K562 (cell line): ENCODE data around the gene GMPR. TPM values are rescaled to one million over a fixed set of nuclear protein-coding genes. Genes with fewer than 3 reads are reported as not detected.
A peak's percentile ranks its signal among the peaks of the same experiment; 100 is the strongest.

Source experiments
- ADNP ChIP-seq: fragments of 200-800 bp; sonication (Bioruptor generic); IDR thresholded peaks from 2 replicates; pipeline ENCODE4 v1.6.1; 2016; ENCODE audit warnings: missing genetic modification characterization, missing compliant biosample characterization
- BCL6 ChIP-seq: fragments of 250-450 bp; sonication (Bioruptor Pico); IDR thresholded peaks from 2 replicates; pipeline ENCODE4 v1.4.0; 2020
- BCOR ChIP-seq: fragments of 450-650 bp; IDR thresholded peaks from 2 replicates; pipeline ENCODE4 v1.6.1; 2016
- KDM5B ChIP-seq: fragments of 200-600 bp; sonication (generic); IDR thresholded peaks from 2 replicates; pipeline ENCODE4 v1.6.1; 2012; ENCODE audit warnings: low read depth, mild to moderate bottlenecking, moderate library complexity, low read length, control low read depth, inconsistent platforms; ENCODE audit not compliant: insufficient replicate concordance
- MCM3 ChIP-seq: fragments of 450-650 bp; IDR thresholded peaks from 2 replicates; pipeline ENCODE4 v1.6.1; 2016
- MEIS2 ChIP-seq: fragments of 450-650 bp; IDR thresholded peaks from 2 replicates; pipeline ENCODE4 v1.6.1; 2014; ENCODE audit warnings: mild to moderate bottlenecking; ENCODE audit not compliant: partially characterized antibody
- PTRF ChIP-seq: fragments of 450-650 bp; IDR thresholded peaks from 2 replicates; pipeline ENCODE4 v1.6.1; 2016; ENCODE audit warnings: mild to moderate bottlenecking, missing genetic modification characterization, missing compliant biosample characterization
- RBM39 ChIP-seq: fragments of 200-400 bp; formaldehyde crosslinking; optimal IDR thresholded peaks from 2 replicates; pipeline ENCODE3; 2018; ENCODE audit warnings: low read depth, low read length
- SMARCA4 ChIP-seq: fragments of 450-650 bp; IDR thresholded peaks from 2 replicates; pipeline ENCODE4 v1.6.1; 2016
- SMARCB1 ChIP-seq: IDR thresholded peaks from 2 replicates; pipeline ENCODE4 v1.6.1; 2011; ENCODE audit warnings: improper control_type of control experiment, low read depth; ENCODE audit not compliant: insufficient read length
- SP2 ChIP-seq: IDR thresholded peaks from 2 replicates; pipeline ENCODE4 v1.6.1; 2011; ENCODE audit warnings: mild to moderate bottlenecking, low read depth, low read length, moderate library complexity; ENCODE audit not compliant: poor library complexity, severe bottlenecking; ENCODE audit errors: extremely low read depth
- ZC3H11A ChIP-seq: IDR thresholded peaks from 2 replicates; pipeline ENCODE4 v1.6.1; 2012; ENCODE audit warnings: low read depth, low read length, improper control_type of control experiment
- ZNF165 ChIP-seq: fragments of 250-450 bp; sonication (Bioruptor Pico); IDR thresholded peaks from 2 replicates; pipeline ENCODE4 v1.4.0; 2020; ENCODE audit warnings: borderline replicate concordance
- ZNF445 ChIP-seq: fragments of 250-450 bp; sonication (Bioruptor Pico); IDR thresholded peaks from 2 replicates; pipeline ENCODE4 v1.4.0; 2020; ENCODE audit warnings: low read depth, mild to moderate bottlenecking, moderate library complexity
- polyA plus RNA-seq, 8 experiments: library from polyadenylated mRNA; depleted of rRNA in 4 of 8; stranded (reverse) in 5 of 8; unstranded in 3 of 8; fragments of >200 nt; fragmentation: Nextera tagmentation in 2 of 8; fragmentation: Illumina TruSeq in 1 of 8; extraction: Ambion mirVana in 2 of 8; extraction: Trizol in 1 of 8; gene quantifications; 2 replicates each; pipeline versions ENCODE4 v1.2.1 to v1.2.3, GENCODE V29; 2011 to 2014; ENCODE audit warnings: inconsistent platforms in 1 of 8, missing spikeins in 1 of 8
- total RNA-seq, 7 experiments: library from RNA; depleted of rRNA in 6 of 7; stranded (reverse); fragments of >200 nt in 6 of 7; fragmentation: Illumina TruSeq in 2 of 7; extraction: Trizol in 2 of 7; gene quantifications; 2 replicates each; pipeline versions ENCODE4 v1.2.1 to v1.2.3, GENCODE V29; 2011 to 2021; ENCODE audit warnings: low replicate concordance in 1 of 7
- TF ChIP-seq, protein P1 (sequence below): sonication (generic); formaldehyde crosslinking; IDR thresholded peaks from 2 replicates; pipeline ENCODE4 v1.8.1; 2023; ENCODE audit warnings: mild to moderate bottlenecking, missing genetic modification reagents
- TF ChIP-seq, protein P2 (sequence below), 3 experiments: fragments of 200-800 bp in 1 of 3; fragments of 250-450 bp in 1 of 3; fragments of 450-650 bp in 1 of 3; sonication (Bioruptor Pico) in 1 of 3; sonication (Bioruptor generic) in 1 of 3; formaldehyde crosslinking in 1 of 3; IDR thresholded peaks; 2 replicates each; pipeline versions ENCODE4 v1.6.1 to v1.8.0; 2016 to 2022; ENCODE audit warnings: mild to moderate bottlenecking in 2 of 3, missing genetic modification characterization in 2 of 3, missing compliant biosample characterization in 1 of 3, moderate library complexity in 1 of 3
- TF ChIP-seq, protein P3 (sequence below): fragments of 250-450 bp; sonication (Bioruptor Pico); IDR thresholded peaks from 2 replicates; pipeline ENCODE4 v1.8.0; 2022; ENCODE audit warnings: inconsistent platforms
- TF ChIP-seq, protein P4 (sequence below): sonication (generic); formaldehyde crosslinking; IDR thresholded peaks from 2 replicates; pipeline ENCODE4 v1.8.1; 2023; ENCODE audit warnings: mild to moderate bottlenecking, missing genetic modification reagents, moderate library complexity
- TF ChIP-seq, protein P5 (sequence below): fragments of 450-650 bp; conservative IDR thresholded peaks from 2 replicates; pipeline ENCODE4 v1.6.1; 2016; ENCODE audit warnings: missing genetic modification characterization, low read depth, mild to moderate bottlenecking, control low read depth, missing compliant biosample characterization

GMPR gene
- total and polyA plus RNA-seq, 9 of the 15 experiments (the other 6 are each of a cell fraction or from before 2014, with no cell fraction given): 34.6 to 83.7 (median 49.8) TPM

DNA sequence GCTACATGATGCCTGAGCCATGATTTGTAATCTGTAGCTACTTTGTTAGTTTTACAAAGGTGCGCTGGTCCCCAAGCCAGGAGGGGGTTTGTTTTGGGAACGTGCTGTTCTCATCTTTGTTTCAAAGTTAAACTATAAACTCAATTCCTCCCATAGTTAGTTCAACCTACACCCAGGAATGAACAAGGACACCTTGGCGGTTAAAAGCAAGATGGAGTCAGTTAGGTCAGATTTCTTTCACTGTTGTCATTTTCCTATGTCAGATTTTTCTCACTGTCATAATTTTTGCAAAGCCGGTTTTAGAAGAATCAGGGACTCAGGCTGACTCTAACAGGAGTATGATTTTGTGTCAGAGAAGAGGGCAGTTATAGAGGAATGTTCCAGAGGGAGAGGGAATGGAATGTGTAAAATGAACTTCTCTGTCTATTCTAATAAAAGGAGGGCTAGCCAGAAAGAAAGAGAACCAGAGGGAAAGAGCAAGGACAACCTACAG is 2.3 kb upstream of the GMPR start (continued):
- TF ChIP-seq, protein P1, sequence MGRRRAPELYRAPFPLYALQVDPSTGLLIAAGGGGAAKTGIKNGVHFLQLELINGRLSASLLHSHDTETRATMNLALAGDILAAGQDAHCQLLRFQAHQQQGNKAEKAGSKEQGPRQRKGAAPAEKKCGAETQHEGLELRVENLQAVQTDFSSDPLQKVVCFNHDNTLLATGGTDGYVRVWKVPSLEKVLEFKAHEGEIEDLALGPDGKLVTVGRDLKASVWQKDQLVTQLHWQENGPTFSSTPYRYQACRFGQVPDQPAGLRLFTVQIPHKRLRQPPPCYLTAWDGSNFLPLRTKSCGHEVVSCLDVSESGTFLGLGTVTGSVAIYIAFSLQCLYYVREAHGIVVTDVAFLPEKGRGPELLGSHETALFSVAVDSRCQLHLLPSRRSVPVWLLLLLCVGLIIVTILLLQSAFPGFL (CRISPR knock-in tag): no peak
- TF ChIP-seq ADNP (tag): no peak
- no peak for TF ChIP-seq SP2
- TF ChIP-seq ZC3H11A: no peak
- TF ChIP-seq RBM39: no peak
- TF ChIP-seq, protein P2, sequence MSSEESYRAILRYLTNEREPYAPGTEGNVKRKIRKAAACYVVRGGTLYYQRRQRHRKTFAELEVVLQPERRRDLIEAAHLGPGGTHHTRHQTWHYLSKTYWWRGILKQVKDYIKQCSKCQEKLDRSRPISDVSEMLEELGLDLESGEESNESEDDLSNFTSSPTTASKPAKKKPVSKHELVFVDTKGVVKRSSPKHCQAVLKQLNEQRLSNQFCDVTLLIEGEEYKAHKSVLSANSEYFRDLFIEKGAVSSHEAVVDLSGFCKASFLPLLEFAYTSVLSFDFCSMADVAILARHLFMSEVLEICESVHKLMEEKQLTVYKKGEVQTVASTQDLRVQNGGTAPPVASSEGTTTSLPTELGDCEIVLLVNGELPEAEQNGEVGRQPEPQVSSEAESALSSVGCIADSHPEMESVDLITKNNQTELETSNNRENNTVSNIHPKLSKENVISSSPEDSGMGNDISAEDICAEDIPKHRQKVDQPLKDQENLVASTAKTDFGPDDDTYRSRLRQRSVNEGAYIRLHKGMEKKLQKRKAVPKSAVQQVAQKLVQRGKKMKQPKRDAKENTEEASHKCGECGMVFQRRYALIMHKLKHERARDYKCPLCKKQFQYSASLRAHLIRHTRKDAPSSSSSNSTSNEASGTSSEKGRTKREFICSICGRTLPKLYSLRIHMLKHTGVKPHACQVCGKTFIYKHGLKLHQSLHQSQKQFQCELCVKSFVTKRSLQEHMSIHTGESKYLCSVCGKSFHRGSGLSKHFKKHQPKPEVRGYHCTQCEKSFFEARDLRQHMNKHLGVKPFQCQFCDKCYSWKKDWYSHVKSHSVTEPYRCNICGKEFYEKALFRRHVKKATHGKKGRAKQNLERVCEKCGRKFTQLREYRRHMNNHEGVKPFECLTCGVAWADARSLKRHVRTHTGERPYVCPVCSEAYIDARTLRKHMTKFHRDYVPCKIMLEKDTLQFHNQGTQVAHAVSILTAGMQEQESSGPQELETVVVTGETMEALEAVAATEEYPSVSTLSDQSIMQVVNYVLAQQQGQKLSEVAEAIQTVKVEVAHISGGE (CRISPR knock-in tag; IDR thresholded peaks at IDR 0.05): peak in 1 of 3 experiments; percentile 71; a peak in 1 of 6 replicates
- 0 out of 2 replicates have a peak, but pooled peaks have one; percentile 85 for TF ChIP-seq ZNF165 (CRISPR knock-in tag)
- TF ChIP-seq, protein P3, sequence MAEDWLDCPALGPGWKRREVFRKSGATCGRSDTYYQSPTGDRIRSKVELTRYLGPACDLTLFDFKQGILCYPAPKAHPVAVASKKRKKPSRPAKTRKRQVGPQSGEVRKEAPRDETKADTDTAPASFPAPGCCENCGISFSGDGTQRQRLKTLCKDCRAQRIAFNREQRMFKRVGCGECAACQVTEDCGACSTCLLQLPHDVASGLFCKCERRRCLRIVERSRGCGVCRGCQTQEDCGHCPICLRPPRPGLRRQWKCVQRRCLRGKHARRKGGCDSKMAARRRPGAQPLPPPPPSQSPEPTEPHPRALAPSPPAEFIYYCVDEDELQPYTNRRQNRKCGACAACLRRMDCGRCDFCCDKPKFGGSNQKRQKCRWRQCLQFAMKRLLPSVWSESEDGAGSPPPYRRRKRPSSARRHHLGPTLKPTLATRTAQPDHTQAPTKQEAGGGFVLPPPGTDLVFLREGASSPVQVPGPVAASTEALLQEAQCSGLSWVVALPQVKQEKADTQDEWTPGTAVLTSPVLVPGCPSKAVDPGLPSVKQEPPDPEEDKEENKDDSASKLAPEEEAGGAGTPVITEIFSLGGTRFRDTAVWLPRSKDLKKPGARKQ (CRISPR knock-in tag): no peak
- no peak for TF ChIP-seq SMARCB1
- TF ChIP-seq SMARCA4: no peak
- TF ChIP-seq, protein P4, sequence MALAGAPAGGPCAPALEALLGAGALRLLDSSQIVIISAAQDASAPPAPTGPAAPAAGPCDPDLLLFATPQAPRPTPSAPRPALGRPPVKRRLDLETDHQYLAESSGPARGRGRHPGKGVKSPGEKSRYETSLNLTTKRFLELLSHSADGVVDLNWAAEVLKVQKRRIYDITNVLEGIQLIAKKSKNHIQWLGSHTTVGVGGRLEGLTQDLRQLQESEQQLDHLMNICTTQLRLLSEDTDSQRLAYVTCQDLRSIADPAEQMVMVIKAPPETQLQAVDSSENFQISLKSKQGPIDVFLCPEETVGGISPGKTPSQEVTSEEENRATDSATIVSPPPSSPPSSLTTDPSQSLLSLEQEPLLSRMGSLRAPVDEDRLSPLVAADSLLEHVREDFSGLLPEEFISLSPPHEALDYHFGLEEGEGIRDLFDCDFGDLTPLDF (CRISPR knock-in tag): no peak
- no peak for TF ChIP-seq BCOR
- no peak for TF ChIP-seq KDM5B
- no peak for TF ChIP-seq MEIS2
- peak; percentile 96 for TF ChIP-seq PTRF (tag)
- TF ChIP-seq MCM3: no peak
- peak; percentile 70; the same call in 1 of the 2 replicates for TF ChIP-seq BCL6
- TF ChIP-seq ZNF445 (CRISPR knock-in tag): 0 out of 2 replicates have a peak, but pooled peaks have one; percentile 20
- TF ChIP-seq, protein P5, sequence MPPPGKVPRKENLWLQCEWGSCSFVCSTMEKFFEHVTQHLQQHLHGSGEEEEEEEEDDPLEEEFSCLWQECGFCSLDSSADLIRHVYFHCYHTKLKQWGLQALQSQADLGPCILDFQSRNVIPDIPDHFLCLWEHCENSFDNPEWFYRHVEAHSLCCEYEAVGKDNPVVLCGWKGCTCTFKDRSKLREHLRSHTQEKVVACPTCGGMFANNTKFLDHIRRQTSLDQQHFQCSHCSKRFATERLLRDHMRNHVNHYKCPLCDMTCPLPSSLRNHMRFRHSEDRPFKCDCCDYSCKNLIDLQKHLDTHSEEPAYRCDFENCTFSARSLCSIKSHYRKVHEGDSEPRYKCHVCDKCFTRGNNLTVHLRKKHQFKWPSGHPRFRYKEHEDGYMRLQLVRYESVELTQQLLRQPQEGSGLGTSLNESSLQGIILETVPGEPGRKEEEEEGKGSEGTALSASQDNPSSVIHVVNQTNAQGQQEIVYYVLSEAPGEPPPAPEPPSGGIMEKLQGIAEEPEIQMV (tag): peak; percentile 85
